Panc1 (cell line): ENCODE measurements around the gene WDR70. TPM values are rescaled to one million over a fixed set of nuclear protein-coding genes. Genes with fewer than 3 reads are reported as not detected.

Experiments used
- ATAC-seq: fragments of 200-7000 bp; cut with Tn5 transposase; 2 replicates; pipeline ENCODE4 v1.9.1; 2020; ENCODE audit warnings: mild to moderate bottlenecking, moderate library complexity
- BruUV-seq: library from RNA; stranded (reverse); fragments of 400-500 nt; replicated peaks from 2 replicates; lab custom pipeline; 2021; lab: Mats Ljungman, UMichigan
- CTCF ChIA-PET: fragments of 300-600 bp; sonication (Branson Sonifier 250); formaldehyde crosslinking; loops from one replicate; lab custom pipeline; 2022; ENCODE audit warnings: antibody characterized with exemption; lab: Charles Lee
- POLR2A ChIA-PET: fragments of 300-600 bp; sonication (Branson Sonifier 250); formaldehyde crosslinking; loops from one replicate; lab custom pipeline; 2022; ENCODE audit warnings: antibody characterized with exemption; lab: Charles Lee
- DNase-seq: peaks from one replicate; pipeline ENCODE4 v3.0.0-alpha.2; 2010; ENCODE audit warnings: low read depth, low spot score
- H3K27ac ChIP-seq: 2 replicates; pipeline ENCODE4 v1.5.1; 2011; ENCODE audit warnings: mild to moderate bottlenecking, low read length, inconsistent platforms
- H3K27me3 ChIP-seq: fragments of 200-500 bp; sonication (Bioruptor generic); 2 replicates; pipeline ENCODE4 v1.6.0; 2014; ENCODE audit warnings: low read length, inconsistent platforms; ENCODE audit not compliant: control insufficient read depth, insufficient read depth
- H3K36me3 ChIP-seq: fragments of 200-500 bp; sonication (Bioruptor generic); 2 replicates; pipeline ENCODE4 v1.5.1; 2014; ENCODE audit warnings: inconsistent platforms, mild to moderate bottlenecking, low read length, moderate library complexity; ENCODE audit not compliant: control insufficient read depth, insufficient read depth
- H3K4me1 ChIP-seq: 2 replicates; pipeline ENCODE4 v1.5.1; 2011; ENCODE audit warnings: inconsistent platforms, mild to moderate bottlenecking, low read length, moderate library complexity; ENCODE audit not compliant: control insufficient read depth, insufficient read depth
- H3K4me3 ChIP-seq, 2 experiments: 2 replicates each; pipeline ENCODE4 v1.5.1; 2011 to 2012; ENCODE audit warnings: low read depth in 2 of 2, low read length in 2 of 2, mild to moderate bottlenecking in 2 of 2, inconsistent platforms in 1 of 2, moderate library complexity in 1 of 2
- H3K9me3 ChIP-seq: fragments of 200-500 bp; sonication (Bioruptor generic); 2 replicates; pipeline ENCODE4 v1.5.1; 2014; ENCODE audit warnings: low read depth, mild to moderate bottlenecking, inconsistent platforms, low read length, moderate library complexity; ENCODE audit not compliant: control insufficient read depth, insufficient read depth
- CTCF ChIP-seq: fragments of 450-650 bp; IDR thresholded peaks from 2 replicates; pipeline ENCODE4 v1.5.1; 2017; ENCODE audit warnings: mild to moderate bottlenecking
- POLR2AphosphoS5 ChIP-seq: IDR thresholded peaks from 2 replicates; pipeline ENCODE4 v1.6.1; 2012; ENCODE audit warnings: mild to moderate bottlenecking, low read depth, low read length, moderate library complexity
- SIN3A ChIP-seq: IDR thresholded peaks from 2 replicates; pipeline ENCODE4 v1.6.1; 2012; ENCODE audit warnings: low read depth, mild to moderate bottlenecking, low read length, moderate library complexity, borderline replicate concordance; ENCODE audit not compliant: insufficient read depth
- TCF7L2 ChIP-seq: IDR thresholded peaks from 2 replicates; pipeline ENCODE4 v1.6.1; 2011; ENCODE audit warnings: mild to moderate bottlenecking, low read depth, low read length, inconsistent platforms
- in situ Hi-C: cut with HindIII; loops from 2 replicates; pipeline ENCODE4 v1.10.0; 2016; ENCODE audit warnings: low sequenced_read_pairs, low pct_unique_long_range_greater_than_20kb
- intact Hi-C: fragments of 100-400 bp; cut with micrococcal nuclease; formaldehyde crosslinking; loops from one replicate; pipeline ENCODE4 v1.10.0; 2022; ENCODE audit not compliant: unreplicated experiment
- total RNA-seq: library from RNA; stranded (reverse); gene quantifications from one replicate; pipeline ENCODE4 v1.2.1, GENCODE V29; 2021; ENCODE audit not compliant: unreplicated experiment
- TF ChIP-seq, protein P1 (sequence below), 2 experiments: IDR thresholded peaks; 2 replicates each; pipeline ENCODE4 v1.6.1; 2011 to 2012; ENCODE audit warnings: low read depth in 2 of 2, control low read depth in 1 of 2, low read length in 1 of 2, mild to moderate bottlenecking in 1 of 2, moderate library complexity in 1 of 2; ENCODE audit not compliant: insufficient read depth in 1 of 2

Gene WDR70
- total RNA-seq, 1 experiment from 2014 or later: 29.5 TPM

DNA sequence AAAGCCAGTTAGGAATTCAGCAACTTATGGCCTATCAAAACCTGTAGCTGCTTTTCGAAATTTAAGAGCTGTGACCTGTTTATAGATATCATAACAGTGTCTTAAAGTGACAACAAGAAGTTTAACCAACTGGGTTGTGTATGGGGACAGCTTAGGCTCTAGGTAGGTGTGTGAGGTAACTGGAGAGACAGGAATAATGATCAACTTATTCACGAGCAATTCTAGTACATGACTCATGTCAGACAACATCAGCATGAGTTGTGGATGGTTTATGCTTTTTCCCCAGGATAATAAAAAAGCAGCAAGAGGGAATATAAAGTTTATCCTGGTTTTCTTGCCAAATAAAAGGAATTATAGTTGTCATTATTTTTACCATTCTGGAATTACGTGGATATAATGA, 372.1 kb downstream of the WDR70 start:
- Histone ChIP-seq H3K9me3 (no peaks in the 10 kb centered on the region), H3K27ac (no peak overlapping the region), H3K4me1 (no peaks in the 10 kb centered on the region), H3K4me3 (no peak overlapping the region), H3K27me3 (no peaks in the 10 kb centered on the region), H3K36me3 (no peaks in the 10 kb centered on the region)
- intact Hi-C loops (no loop called here), in situ Hi-C loops (no loop called here)
- TF ChIP-seq, protein P1, sequence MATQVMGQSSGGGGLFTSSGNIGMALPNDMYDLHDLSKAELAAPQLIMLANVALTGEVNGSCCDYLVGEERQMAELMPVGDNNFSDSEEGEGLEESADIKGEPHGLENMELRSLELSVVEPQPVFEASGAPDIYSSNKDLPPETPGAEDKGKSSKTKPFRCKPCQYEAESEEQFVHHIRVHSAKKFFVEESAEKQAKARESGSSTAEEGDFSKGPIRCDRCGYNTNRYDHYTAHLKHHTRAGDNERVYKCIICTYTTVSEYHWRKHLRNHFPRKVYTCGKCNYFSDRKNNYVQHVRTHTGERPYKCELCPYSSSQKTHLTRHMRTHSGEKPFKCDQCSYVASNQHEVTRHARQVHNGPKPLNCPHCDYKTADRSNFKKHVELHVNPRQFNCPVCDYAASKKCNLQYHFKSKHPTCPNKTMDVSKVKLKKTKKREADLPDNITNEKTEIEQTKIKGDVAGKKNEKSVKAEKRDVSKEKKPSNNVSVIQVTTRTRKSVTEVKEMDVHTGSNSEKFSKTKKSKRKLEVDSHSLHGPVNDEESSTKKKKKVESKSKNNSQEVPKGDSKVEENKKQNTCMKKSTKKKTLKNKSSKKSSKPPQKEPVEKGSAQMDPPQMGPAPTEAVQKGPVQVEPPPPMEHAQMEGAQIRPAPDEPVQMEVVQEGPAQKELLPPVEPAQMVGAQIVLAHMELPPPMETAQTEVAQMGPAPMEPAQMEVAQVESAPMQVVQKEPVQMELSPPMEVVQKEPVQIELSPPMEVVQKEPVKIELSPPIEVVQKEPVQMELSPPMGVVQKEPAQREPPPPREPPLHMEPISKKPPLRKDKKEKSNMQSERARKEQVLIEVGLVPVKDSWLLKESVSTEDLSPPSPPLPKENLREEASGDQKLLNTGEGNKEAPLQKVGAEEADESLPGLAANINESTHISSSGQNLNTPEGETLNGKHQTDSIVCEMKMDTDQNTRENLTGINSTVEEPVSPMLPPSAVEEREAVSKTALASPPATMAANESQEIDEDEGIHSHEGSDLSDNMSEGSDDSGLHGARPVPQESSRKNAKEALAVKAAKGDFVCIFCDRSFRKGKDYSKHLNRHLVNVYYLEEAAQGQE (IDR thresholded peaks at IDR 0.05; ENCODE audit: insufficient read depth in 1 of 2, low read depth in 2 of 2, low read length in 1 of 2): no peak
- TF ChIP-seq CTCF (no peak), SIN3A (no peak), TCF7L2 (no peak), POLR2AphosphoS5 (no peak)
- ChIA-PET POLR2A (no interaction called here), CTCF (interaction anchor here (0.6 kb wide), 1 partner anchor 1826 kb away, joined by 4 read pairs; no protein-coding TSS in a partner anchor)
- DNase-seq: no peak
- BruUV-seq: no TSS peak
- no peak for ATAC-seq

DNA sequence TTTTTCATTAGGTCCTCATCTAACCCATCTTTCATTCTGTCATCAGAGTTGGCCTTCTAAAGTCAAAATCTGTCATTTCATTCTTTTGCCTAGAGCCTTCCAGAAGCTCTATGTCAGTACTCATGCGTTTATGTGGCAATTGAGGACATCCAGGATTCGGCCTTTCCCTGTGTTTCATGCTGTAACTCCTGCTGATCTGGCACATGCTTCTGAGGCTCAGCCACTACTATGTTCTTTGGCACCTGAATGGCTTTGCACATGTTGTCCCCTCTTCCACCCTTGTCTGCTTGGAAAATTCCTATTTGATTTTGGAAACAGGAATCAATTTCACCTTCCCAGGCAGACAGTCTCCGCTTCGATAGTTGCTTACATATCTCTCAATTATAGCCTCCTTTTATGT, 375.9 kb downstream of the WDR70 start:
- in situ Hi-C loops: no loop called here
- no TSS peak for BruUV-seq

More for the DNA sequence above, 375.9 kb downstream of the WDR70 start:
- H3K4me1 ChIP-seq: no peaks in the 10 kb centered on the region
- TF ChIP-seq CTCF (no peak), POLR2AphosphoS5 (no peak), TCF7L2 (no peak), SIN3A (no peak)
- TF ChIP-seq, protein P1 (IDR thresholded peaks at IDR 0.05; ENCODE audit: insufficient read depth in 1 of 2, low read depth in 2 of 2, low read length in 1 of 2): no peak
- ATAC-seq: no peak
- H3K36me3 ChIP-seq: no peaks in the 10 kb centered on the region
- DNase-seq: no peak
- H3K4me3 ChIP-seq: no peak overlapping the region
- no peak overlapping the region for H3K27ac ChIP-seq
- H3K9me3 ChIP-seq: no peaks in the 10 kb centered on the region
- ChIA-PET POLR2A (interaction anchor here (0.6 kb wide), 1 partner anchor 12 kb away, joined by 5 read pairs; no protein-coding TSS in a partner anchor), CTCF (no interaction called here)
- intact Hi-C loops: no loop called here
- H3K27me3 ChIP-seq: no peaks in the 10 kb centered on the region
